ENCODE data around the gene MC3R. TPM values are rescaled to one million over a fixed set of nuclear protein-coding genes. Genes with fewer than 3 reads are reported as not detected.

The MC3R gene
- total RNA-seq, 4 donors from 2014 or later = not detected

- no peaks in the 10 kb centered on the region for H3K4me1 ChIP-seq
- TF ChIP-seq POLR2AphosphoS5 (IDR thresholded peaks at IDR 0.05) (no peak), EP300 (IDR thresholded peaks at IDR 0.05; ENCODE audit: low read depth) (no peak), POLR2A (IDR thresholded peaks at IDR 0.05) (no peak)
- no peaks in the 10 kb centered on the region for H3K9me3 ChIP-seq
- no peaks in the 10 kb centered on the region for H3K27me3 ChIP-seq
- DNase-seq = no peak
- H3K27ac ChIP-seq = no peak overlapping the region
- intact Hi-C loops (cut with DNase I; ENCODE audit: low total_unique reads) (no loop called here), in situ Hi-C loops (cut with MboI; ENCODE audit: low pct_ligation_motif_present in 1 of 4, low pct_unique_long_range_greater_than_20kb in 1 of 4, low sequenced_read_pairs in 3 of 4) (no loop called here)
- no peak overlapping the region for H3K4me3 ChIP-seq
- no peaks in the 10 kb centered on the region for H3K36me3 ChIP-seq
Measured at GRCh38 chr20:56268536-56268935, 20.0 kb downstream of the MC3R start.

GRCh38 chr20:56271974-56272373 lies 23.4 kb downstream of the MC3R start:
- Histone ChIP-seq H3K9me3 (no peaks in the 10 kb centered on the region), H3K27ac (no peak overlapping the region), H3K4me1 (no peaks in the 10 kb centered on the region), H3K27me3 (no peaks in the 10 kb centered on the region), H3K36me3 (no peaks in the 10 kb centered on the region), H3K4me3 (no peak overlapping the region)
- TF ChIP-seq CTCF (IDR thresholded peaks at IDR 0.05) = no peak
- TF ChIP-seq EP300 (IDR thresholded peaks at IDR 0.05; ENCODE audit: low read depth) = no peak
- no peak for TF ChIP-seq POLR2A (IDR thresholded peaks at IDR 0.05)
- no peak for TF ChIP-seq POLR2AphosphoS5 (IDR thresholded peaks at IDR 0.05)
- in situ Hi-C loops (cut with MboI; ENCODE audit: low pct_ligation_motif_present in 1 of 4, low pct_unique_long_range_greater_than_20kb in 1 of 4, low sequenced_read_pairs in 3 of 4) (no loop called here), intact Hi-C loops (cut with DNase I; ENCODE audit: low total_unique reads) (no loop called here)
- WGBS, 2 donors (ENCODE audit: low coverage in 1 of 2) = 50% methylated on average over 4 of the region's 4 CpGs; no CpG with 5 or more reads in 1 of the 2 donors
- no peak for DNase-seq

- H3K9me3 ChIP-seq = no peaks in the 10 kb centered on the region
- no peak overlapping the region for H3K27ac ChIP-seq
- no peak overlapping the region for H3K4me3 ChIP-seq
- no peaks in the 10 kb centered on the region for H3K27me3 ChIP-seq
- intact Hi-C loops (cut with DNase I; ENCODE audit: low total_unique reads) (no loop called here), in situ Hi-C loops (cut with MboI; ENCODE audit: low pct_ligation_motif_present in 1 of 4, low pct_unique_long_range_greater_than_20kb in 1 of 4, low sequenced_read_pairs in 3 of 4) (no loop called here)
- H3K36me3 ChIP-seq = no peaks in the 10 kb centered on the region
- 76 to 89% methylated on average over 2 of the region's 2 CpGs for WGBS, 2 donors (ENCODE audit: low coverage in 1 of 2)
- TF ChIP-seq POLR2A (IDR thresholded peaks at IDR 0.05) = no peak
- no peak for TF ChIP-seq EP300 (IDR thresholded peaks at IDR 0.05; ENCODE audit: low read depth)
- TF ChIP-seq CTCF (IDR thresholded peaks at IDR 0.05) = no peak
- TF ChIP-seq POLR2AphosphoS5 (IDR thresholded peaks at IDR 0.05) = no peak
- no peak for DNase-seq
- H3K4me1 ChIP-seq = no peaks in the 10 kb centered on the region
Measured at GRCh38 chr20:56273491-56273890, 25.0 kb downstream of the MC3R start.

- in situ Hi-C loops (cut with MboI; ENCODE audit: low pct_ligation_motif_present in 1 of 4, low pct_unique_long_range_greater_than_20kb in 1 of 4, low sequenced_read_pairs in 3 of 4) = no loop called here
- no peaks in the 10 kb centered on the region for H3K36me3 ChIP-seq
- H3K4me1 ChIP-seq = no peaks in the 10 kb centered on the region
- intact Hi-C loops (cut with DNase I; ENCODE audit: low total_unique reads) = no loop called here
- WGBS, 2 donors (ENCODE audit: low coverage in 1 of 2) = 81 to 88% methylated on average over 6 of the region's 6 CpGs
- no peak for DNase-seq
- H3K9me3 ChIP-seq = no peaks in the 10 kb centered on the region
- TF ChIP-seq POLR2A (IDR thresholded peaks at IDR 0.05) (no peak), CTCF (IDR thresholded peaks at IDR 0.05) (no peak), POLR2AphosphoS5 (IDR thresholded peaks at IDR 0.05) (no peak), EP300 (IDR thresholded peaks at IDR 0.05; ENCODE audit: low read depth) (no peak)
- H3K27ac ChIP-seq = no peak overlapping the region
- H3K4me3 ChIP-seq = no peak overlapping the region
- H3K27me3 ChIP-seq = no peaks in the 10 kb centered on the region
Measured at GRCh38 chr20:56274156-56274555, 25.6 kb downstream of the MC3R start.

GRCh38 chr20:56278196-56278595 lies 29.7 kb downstream of the MC3R start:
- in situ Hi-C loops (cut with MboI; ENCODE audit: low pct_ligation_motif_present in 1 of 4, low pct_unique_long_range_greater_than_20kb in 1 of 4, low sequenced_read_pairs in 3 of 4) = loop anchor here in 1 of 4 donors (25.0 kb wide), 1 partner anchor 91 kb away; no protein-coding TSS in a partner anchor

More at GRCh38 chr20:56278196-56278595, 29.7 kb downstream of the MC3R start:
- Histone ChIP-seq H3K4me3 (no peak overlapping the region), H3K27me3 (no peaks in the 10 kb centered on the region), H3K27ac (no peak overlapping the region), H3K9me3 (no peaks in the 10 kb centered on the region), H3K36me3 (no peaks in the 10 kb centered on the region), H3K4me1 (no peaks in the 10 kb centered on the region)
- no peak for TF ChIP-seq EP300 (IDR thresholded peaks at IDR 0.05; ENCODE audit: low read depth)
- TF ChIP-seq POLR2A (IDR thresholded peaks at IDR 0.05) = no peak
- no peak for TF ChIP-seq POLR2AphosphoS5 (IDR thresholded peaks at IDR 0.05)
- TF ChIP-seq CTCF (IDR thresholded peaks at IDR 0.05) = no peak
- no peak for DNase-seq
- intact Hi-C loops (cut with DNase I; ENCODE audit: low total_unique reads) = no loop called here
- 75 to 80% methylated on average over 2 of the region's 2 CpGs for WGBS, 2 donors (ENCODE audit: low coverage in 1 of 2)
